SK-N-SH (cell line): ENCODE data around the gene DLX5. TPM values are rescaled to one million over a fixed set of nuclear protein-coding genes. Genes with fewer than 3 reads are reported as not detected.

Experiments used
- CTCF ChIA-PET: fragments of 300-600, 350-600 bp; formaldehyde crosslinking; extraction: SDS; loops from one replicate; lab custom pipeline; 2021; lab: Yijun Ruan, JAX
- POLR2A ChIA-PET: fragments of 350-600 bp; sonication (Branson Sonifier 250); formaldehyde crosslinking; extraction: SDS; loops from one replicate; lab custom pipeline; 2020; ENCODE audit warnings: antibody characterized with exemption, inconsistent platforms; lab: Yijun Ruan, JAX
- DNase-seq: peaks from one replicate; pipeline ENCODE4 v3.0.0; 2012
- H2AFZ ChIP-seq: fragments of 200-600 bp; sonication (generic); 2 replicates; pipeline ENCODE4 v1.8.1; 2016; ENCODE audit warnings: antibody characterized with exemption, mild to moderate bottlenecking, low read depth
- H3F3A ChIP-seq: fragments of 200-600 bp; sonication (generic); replicated peaks from 2 replicates; pipeline ENCODE3; 2016; ENCODE audit warnings: antibody characterized with exemption, mild to moderate bottlenecking; ENCODE audit not compliant: insufficient read depth
- H3K27ac ChIP-seq, 2 experiments: fragments of 200-500 bp in 1 of 2; fragments of 200-600 bp in 1 of 2; sonication (Bioruptor generic) in 1 of 2; sonication (generic), shearing (Covaris generic) in 1 of 2; 2 replicates each; pipeline versions ENCODE4 v1.5.1 to v1.6.1; 2014 to 2016; ENCODE audit warnings: low read depth in 2 of 2, inconsistent platforms in 1 of 2, low read length in 1 of 2, mild to moderate bottlenecking in 1 of 2, mixed read lengths in 1 of 2
- H3K27me3 ChIP-seq: fragments of 200-600 bp; sonication (generic), shearing (Covaris generic); 2 replicates; pipeline ENCODE4 v1.6.1; 2016; ENCODE audit warnings: mixed run types; ENCODE audit not compliant: insufficient read depth
- H3K36me3 ChIP-seq, 2 experiments: fragments of 200-500 bp in 1 of 2; fragments of 200-600 bp in 1 of 2; sonication (Bioruptor generic) in 1 of 2; sonication (generic) in 1 of 2; replicated peaks in 1 of 2; 2 replicates each; pipeline versions ENCODE3 to v1.5.1; 2014 to 2016; ENCODE audit warnings: low read length in 1 of 2, mild to moderate bottlenecking in 1 of 2; ENCODE audit not compliant: insufficient read depth in 2 of 2, control insufficient read depth in 1 of 2
- H3K4me1 ChIP-seq, 2 experiments: fragments of 200-500 bp in 1 of 2; fragments of 200-600 bp in 1 of 2; sonication (Bioruptor generic) in 1 of 2; sonication (generic), shearing (Covaris generic) in 1 of 2; 2 replicates each; pipeline versions ENCODE4 v1.5.1 to v1.6.1; 2014 to 2016; ENCODE audit warnings: low read depth in 1 of 2, low read length in 1 of 2, mixed run types in 1 of 2; ENCODE audit not compliant: insufficient read depth in 2 of 2, control insufficient read depth in 1 of 2
- H3K4me2 ChIP-seq: fragments of 200-600 bp; sonication (generic), shearing (Covaris generic); 2 replicates; pipeline ENCODE4 v1.6.1; 2017; ENCODE audit warnings: mixed run types
- H3K4me3 ChIP-seq, 2 experiments: fragments of 200-500 bp in 1 of 2; fragments of 200-600 bp in 1 of 2; sonication (Bioruptor generic) in 1 of 2; sonication (generic), shearing (Covaris generic) in 1 of 2; 2 replicates each; pipeline versions ENCODE4 v1.5.1 to v1.8.1; 2014 to 2016; ENCODE audit warnings: low read depth in 2 of 2, inconsistent platforms in 1 of 2, low read length in 1 of 2, mild to moderate bottlenecking in 1 of 2, mixed read lengths in 1 of 2, moderate library complexity in 1 of 2
- H3K79me2 ChIP-seq: fragments of 200-600 bp; sonication (generic); 2 replicates; pipeline ENCODE4 v1.8.1; 2017; ENCODE audit warnings: mild to moderate bottlenecking; ENCODE audit not compliant: insufficient read depth
- H3K9ac ChIP-seq: fragments of 200-600 bp; sonication (generic); 2 replicates; pipeline ENCODE4 v1.6.1; 2017; ENCODE audit warnings: mixed run types
- H3K9me2 ChIP-seq: fragments of 200-600 bp; sonication (generic); 2 replicates; pipeline ENCODE4 v1.6.1; 2017; ENCODE audit warnings: mixed run types
- H3K9me3 ChIP-seq: fragments of 200-600 bp; sonication (generic); 2 replicates; pipeline ENCODE4 v1.6.1; 2017; ENCODE audit warnings: mixed run types, mild to moderate bottlenecking, moderate library complexity
- H4K20me1 ChIP-seq: fragments of 200-600 bp; sonication (generic); 2 replicates; pipeline ENCODE4 v1.6.1; 2017; ENCODE audit warnings: mild to moderate bottlenecking, mixed run types; ENCODE audit not compliant: insufficient read depth
- EZH2phosphoT487 ChIP-seq: fragments of 200-600 bp; sonication (generic); IDR thresholded peaks from 2 replicates; pipeline ENCODE4 v1.6.1; 2017; ENCODE audit warnings: low read depth, mixed run types, mild to moderate bottlenecking, antibody characterized with exemption, moderate library complexity, borderline replicate concordance
- GABPA ChIP-seq: IDR thresholded peaks from 2 replicates; pipeline ENCODE4 v1.4.0; 2012; ENCODE audit warnings: low read depth, mild to moderate bottlenecking
- MEF2A ChIP-seq: IDR thresholded peaks from 2 replicates; pipeline ENCODE4 v1.4.0; 2012; ENCODE audit warnings: low read depth, borderline replicate concordance
- MXI1 ChIP-seq: IDR thresholded peaks from 2 replicates; pipeline ENCODE4 v1.6.1; 2012; ENCODE audit warnings: mild to moderate bottlenecking, low read depth, low read length, improper control_type of control experiment
- TEAD4 ChIP-seq: IDR thresholded peaks from 2 replicates; pipeline ENCODE4 v1.4.0; 2012; ENCODE audit warnings: mild to moderate bottlenecking, borderline replicate concordance; ENCODE audit not compliant: insufficient read depth
- WGBS: methylation state at CpG from one replicate; pipeline ENCODE4 v1.1.6; 2017; ENCODE audit warnings: low lambda C conversion rate; 5-methylcytosine and 5-hydroxymethylcytosine counted together
- polyA plus RNA-seq, 3 experiments: library from polyadenylated mRNA; depleted of rRNA; stranded (reverse); fragments of >200 nt; gene quantifications; 2 replicates each; pipeline ENCODE4 v1.2.3, GENCODE V29; 2012
- TF ChIP-seq, protein P1 (sequence below): IDR thresholded peaks from 2 replicates; pipeline ENCODE4 v1.6.1; 2012; ENCODE audit warnings: mild to moderate bottlenecking, low read depth, low read length, moderate library complexity
- TF ChIP-seq, protein P2 (sequence below): IDR thresholded peaks from 2 replicates; pipeline ENCODE4 v1.4.0; 2012; ENCODE audit warnings: low read depth, borderline replicate concordance

The DLX5 gene
- polyA plus RNA-seq, 1 of the 3 experiments (the other 2 are of a cell fraction): not detected

DNA sequence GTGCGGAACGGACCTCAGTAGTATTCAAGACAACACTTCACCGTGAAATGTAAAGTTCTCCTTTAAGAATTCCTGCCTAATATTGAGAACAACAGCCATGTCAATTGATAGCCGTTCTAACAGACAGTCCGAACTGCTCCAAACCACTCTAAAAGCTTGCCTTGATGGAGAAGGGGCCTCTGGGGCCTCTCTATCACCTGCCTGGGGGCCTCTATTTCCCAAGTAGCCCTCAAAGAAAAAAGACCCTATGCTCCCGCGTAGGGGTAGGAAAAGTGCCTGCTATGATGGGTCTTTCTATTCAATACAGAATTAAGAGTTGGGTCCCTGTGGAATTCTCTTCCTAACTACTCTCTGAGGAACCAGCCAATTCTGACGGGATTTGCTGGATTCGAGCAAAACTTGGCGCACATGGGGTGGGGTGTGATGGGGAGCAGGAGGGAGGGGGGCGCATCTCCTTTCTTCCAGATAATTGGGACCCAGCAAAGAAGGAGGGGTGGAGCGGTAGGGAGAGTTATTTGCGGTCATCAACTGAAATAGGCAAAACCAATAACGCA lies 27.6 kb downstream of the DLX5 start (continued):
- TF ChIP-seq, protein P1, sequence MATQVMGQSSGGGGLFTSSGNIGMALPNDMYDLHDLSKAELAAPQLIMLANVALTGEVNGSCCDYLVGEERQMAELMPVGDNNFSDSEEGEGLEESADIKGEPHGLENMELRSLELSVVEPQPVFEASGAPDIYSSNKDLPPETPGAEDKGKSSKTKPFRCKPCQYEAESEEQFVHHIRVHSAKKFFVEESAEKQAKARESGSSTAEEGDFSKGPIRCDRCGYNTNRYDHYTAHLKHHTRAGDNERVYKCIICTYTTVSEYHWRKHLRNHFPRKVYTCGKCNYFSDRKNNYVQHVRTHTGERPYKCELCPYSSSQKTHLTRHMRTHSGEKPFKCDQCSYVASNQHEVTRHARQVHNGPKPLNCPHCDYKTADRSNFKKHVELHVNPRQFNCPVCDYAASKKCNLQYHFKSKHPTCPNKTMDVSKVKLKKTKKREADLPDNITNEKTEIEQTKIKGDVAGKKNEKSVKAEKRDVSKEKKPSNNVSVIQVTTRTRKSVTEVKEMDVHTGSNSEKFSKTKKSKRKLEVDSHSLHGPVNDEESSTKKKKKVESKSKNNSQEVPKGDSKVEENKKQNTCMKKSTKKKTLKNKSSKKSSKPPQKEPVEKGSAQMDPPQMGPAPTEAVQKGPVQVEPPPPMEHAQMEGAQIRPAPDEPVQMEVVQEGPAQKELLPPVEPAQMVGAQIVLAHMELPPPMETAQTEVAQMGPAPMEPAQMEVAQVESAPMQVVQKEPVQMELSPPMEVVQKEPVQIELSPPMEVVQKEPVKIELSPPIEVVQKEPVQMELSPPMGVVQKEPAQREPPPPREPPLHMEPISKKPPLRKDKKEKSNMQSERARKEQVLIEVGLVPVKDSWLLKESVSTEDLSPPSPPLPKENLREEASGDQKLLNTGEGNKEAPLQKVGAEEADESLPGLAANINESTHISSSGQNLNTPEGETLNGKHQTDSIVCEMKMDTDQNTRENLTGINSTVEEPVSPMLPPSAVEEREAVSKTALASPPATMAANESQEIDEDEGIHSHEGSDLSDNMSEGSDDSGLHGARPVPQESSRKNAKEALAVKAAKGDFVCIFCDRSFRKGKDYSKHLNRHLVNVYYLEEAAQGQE: no peak
- TF ChIP-seq MXI1 (no peak), GABPA (no peak)

DNA sequence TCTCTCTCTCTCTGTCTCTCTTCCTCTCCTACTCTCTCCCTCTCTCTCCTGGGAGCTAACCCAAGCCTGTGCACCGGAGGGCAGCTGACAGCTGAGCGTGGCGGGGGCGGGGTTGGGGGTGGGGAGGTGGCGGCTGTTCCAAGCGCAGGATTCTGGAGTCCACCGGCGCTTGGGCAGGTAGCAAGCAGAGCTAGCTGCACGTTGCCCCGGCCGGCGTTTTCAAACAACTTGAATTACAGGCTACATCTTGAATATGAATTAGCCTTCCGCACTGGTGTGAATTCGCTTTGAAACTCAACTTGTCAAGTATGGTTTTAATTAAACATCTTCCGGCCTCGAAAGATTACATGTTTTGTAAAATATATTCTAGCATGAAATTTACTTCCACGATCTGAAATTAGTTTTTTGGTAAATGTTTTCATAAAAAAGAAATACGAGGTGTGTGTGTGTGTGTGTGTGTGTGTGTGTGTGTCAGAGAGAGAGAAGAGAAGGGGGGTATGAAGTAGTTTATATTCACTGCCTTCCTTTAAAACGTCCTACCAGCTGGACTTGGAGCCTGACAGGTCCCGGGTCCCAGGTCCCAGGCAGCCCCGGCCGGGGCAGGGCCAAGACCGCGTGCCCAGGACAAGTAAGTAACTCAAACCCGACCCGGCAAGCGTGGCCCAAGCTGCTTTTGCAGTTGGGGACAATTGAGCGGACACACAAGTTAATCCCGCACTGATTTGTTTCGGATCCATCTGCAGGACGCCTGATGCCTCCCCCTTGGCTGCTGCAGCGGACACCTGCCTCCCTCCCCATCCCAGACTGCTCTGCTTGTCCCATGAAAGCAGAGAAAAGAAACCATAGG lies 28.3 kb downstream of the DLX5 start:
- no peak for TF ChIP-seq MEF2A
- TF ChIP-seq EZH2phosphoT487: no peak
- no peak for TF ChIP-seq TEAD4
- TF ChIP-seq, protein P2, sequence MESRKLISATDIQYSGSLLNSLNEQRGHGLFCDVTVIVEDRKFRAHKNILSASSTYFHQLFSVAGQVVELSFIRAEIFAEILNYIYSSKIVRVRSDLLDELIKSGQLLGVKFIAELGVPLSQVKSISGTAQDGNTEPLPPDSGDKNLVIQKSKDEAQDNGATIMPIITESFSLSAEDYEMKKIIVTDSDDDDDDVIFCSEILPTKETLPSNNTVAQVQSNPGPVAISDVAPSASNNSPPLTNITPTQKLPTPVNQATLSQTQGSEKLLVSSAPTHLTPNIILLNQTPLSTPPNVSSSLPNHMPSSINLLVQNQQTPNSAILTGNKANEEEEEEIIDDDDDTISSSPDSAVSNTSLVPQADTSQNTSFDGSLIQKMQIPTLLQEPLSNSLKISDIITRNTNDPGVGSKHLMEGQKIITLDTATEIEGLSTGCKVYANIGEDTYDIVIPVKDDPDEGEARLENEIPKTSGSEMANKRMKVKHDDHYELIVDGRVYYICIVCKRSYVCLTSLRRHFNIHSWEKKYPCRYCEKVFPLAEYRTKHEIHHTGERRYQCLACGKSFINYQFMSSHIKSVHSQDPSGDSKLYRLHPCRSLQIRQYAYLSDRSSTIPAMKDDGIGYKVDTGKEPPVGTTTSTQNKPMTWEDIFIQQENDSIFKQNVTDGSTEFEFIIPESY: no peak
- Histone ChIP-seq H3K4me1 (no peaks in the 10 kb centered on the region; a peak in 1 of 4 replicates), H3K27ac (no peak overlapping the region), H3K27me3 (peaks cover 4% of the 10 kb centered on the region; the same call in 1 of the 2 replicates), H3K9me2 (no peaks in the 10 kb centered on the region), H3K36me3 (no peaks in the 10 kb centered on the region), H3K9me3 (no peaks in the 10 kb centered on the region), H3K9ac (no peak overlapping the region), H3K4me3 (no peak overlapping the region), H3K79me2 (no peaks in the 10 kb centered on the region), H3F3A (no peaks in the 10 kb centered on the region), H3K4me2 (no peak overlapping the region), H2AFZ (no peak overlapping the region), H4K20me1 (no peaks in the 10 kb centered on the region)
- POLR2A ChIA-PET: no interaction called here
- 42% methylated on average over 31 of the region's 32 CpGs for WGBS
- no peak for DNase-seq
- CTCF ChIA-PET: interaction anchor here (0.5 to 1.3 kb wide), 2 partner anchors 8 to 581 kb away, joined by 3 to 4 read pairs; no protein-coding TSS in a partner anchor
